Measurements from ENCODE around the gene PROK2.

PROK2 gene

DNA sequence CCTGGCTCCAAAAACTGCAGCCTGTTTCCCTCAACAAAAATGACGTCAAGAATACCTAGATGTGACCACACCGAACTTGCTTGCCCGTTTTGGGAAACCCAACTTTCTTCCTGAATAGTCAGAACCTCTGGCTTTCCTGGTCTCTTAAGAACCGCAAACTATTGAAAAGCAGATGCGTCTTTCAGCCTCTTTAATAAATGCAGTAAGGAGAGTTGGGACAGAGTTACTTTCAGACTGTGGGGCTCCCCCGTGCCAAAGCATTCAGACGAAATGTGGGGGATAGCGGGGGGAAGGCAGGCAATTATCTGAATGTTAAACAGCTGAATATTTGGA lies 1.2 kb upstream of the PROK2 start:
- DNase-seq, result no peak

DNA sequence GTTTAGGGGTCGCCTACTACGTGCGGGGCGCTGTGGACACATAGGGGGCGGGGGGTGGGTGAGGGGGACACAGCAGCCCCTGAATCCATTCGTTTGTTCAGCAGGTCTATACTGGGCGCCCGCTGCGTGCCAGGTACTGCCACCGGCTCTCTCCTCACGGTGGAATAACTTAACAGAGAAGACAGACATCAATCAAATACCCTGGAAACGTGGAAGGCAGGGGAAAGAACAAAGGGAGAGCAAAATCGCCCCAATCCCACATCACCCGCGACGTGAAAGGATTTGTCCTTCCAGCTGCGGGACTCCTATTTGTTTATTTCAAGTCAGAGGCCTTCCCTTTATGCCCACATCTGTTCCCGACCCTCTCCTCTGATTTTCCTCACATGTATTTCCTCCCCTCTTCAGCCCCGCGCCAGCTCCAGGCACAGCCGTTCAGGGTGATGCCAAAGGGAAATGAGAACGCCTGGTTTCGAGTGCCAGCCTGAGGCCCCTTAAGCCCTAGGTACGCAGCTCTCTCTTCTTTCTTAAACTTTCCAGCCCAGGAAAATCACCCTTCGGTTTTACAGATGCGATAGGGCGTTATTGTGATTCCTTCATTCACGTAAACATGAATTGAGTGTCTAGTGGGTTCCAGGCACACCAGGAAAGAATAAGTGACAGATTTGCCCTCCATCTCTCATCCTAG lies 726 bp upstream of the PROK2 start:
- DNase-seq, result no peak

DNA sequence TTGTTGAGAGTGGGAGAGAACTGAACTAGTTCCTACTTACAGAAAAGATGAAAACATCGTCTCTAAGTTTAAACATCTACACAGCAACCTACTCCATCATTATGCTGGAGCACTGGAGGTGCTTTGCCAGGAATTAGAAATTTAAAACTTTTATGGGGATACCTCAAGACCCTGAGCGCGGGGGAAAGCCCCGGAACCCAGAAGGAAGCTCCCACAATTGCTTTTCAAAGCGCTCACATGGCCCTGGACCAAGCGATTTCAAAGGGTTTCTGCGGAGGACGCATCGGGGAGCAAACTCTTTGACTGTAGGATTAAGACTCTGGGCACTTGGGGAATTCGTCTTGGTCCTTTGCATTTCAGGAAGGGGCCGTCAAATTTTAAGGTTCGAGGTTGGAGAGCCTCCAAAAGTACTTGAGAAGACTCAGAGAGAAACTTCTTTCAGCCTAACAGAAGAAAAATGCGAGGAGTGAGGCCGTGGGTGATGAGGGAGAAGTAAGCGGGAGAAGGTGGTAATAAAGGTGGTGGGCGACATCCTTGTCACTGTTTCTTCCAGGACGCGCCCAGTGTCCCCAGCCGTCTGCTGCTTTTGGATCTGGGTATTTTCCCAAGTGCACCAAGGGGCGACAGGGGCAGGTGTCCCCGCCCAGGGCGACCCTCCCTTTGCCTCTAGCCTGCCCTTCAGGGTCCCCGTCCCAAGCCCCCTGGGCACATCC lies 591 bp downstream of the PROK2 start:
- DNase-seq, result no peak

DNA sequence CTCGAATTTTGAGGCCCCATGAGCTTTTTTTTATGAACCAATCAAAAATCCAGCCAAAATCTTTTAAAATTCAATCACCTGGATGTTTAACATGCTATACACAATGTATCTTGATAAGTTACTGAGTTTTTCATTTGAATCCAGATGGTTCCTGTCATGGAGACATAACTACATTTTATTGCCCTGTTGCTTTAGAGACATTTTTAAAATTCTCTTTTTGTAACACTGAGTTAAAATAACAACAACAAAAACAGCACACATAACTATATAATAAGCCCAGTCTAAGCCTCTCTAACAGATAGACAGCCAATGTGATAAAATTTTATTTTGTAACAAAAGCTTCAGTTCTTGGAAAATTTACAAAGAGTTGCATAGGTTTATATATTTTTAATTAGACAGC lies 1.8 kb downstream of the PROK2 start:
- DNase-seq, result no peak

DNA sequence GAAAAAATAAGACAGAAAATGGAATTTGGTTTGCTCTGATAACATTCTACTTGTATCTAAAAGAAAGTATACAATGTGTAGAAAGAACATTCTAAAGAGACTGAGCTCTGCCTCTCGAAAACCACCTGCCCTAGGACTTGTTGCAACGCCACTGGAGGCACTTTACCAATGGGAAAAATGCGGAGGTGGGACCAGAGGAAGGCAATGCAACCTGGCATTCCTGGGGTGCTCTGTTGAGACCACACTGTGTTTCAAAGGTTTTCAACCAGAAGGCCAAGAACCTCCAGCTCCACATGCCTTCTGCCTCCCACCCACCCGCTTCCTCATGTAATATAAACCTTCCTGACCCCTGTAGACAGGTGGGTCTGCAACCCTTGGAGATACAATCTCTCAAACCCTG lies 4.5 kb downstream of the PROK2 start:
- no peak for DNase-seq

DNA sequence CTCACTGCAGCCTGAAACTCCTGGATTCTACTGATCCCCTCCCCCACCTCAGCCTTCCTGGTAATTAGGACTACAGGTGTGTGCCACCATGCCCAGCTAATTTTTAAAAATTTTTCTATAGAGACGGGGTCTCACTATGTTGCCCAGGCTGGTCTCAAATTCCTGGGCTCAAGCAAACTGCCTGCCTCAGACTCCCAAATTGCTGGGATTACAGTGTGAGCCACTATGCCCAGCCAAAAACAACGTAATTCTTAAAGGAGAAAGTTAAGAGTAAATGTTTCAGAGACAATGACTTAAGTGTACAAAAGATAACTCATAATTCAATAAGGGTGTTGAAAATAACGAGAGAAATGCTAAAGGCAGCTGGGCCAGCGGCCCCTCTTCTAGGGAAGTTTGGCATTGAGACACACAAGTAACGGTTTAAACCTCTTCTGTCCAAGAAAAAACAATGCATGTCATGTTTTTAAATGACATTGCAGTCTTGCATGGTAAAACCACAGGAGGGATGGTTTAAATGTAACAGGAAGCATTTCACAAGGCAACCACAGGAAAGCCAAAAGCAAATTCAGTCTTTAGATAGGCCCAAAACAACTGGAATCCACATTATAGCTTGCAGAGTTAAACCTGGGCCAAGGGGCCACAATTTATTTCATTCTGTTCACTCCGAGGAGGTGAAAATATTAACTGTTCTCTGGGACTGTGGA lies 5.1 kb downstream of the PROK2 start:
- DNase-seq, result peak; percentile 65

DNA sequence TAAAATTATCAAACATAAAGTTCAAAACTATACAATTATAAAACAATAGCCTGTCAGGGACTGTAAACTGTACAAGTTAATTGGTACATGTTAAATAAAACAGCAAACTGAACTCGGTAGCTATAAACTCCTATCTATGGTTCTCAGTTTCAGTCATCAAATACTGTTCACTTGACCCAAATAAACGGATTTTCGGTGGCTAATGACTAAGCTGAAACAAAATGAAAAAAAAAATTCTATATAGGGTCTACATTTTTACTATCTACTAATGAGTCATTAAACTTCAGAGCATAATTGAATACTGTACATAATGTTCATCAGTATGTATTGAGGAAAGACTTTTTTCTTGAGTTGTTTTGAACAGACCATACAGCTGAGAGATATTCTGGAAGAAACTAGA lies 6.6 kb downstream of the PROK2 start:
- no peak for DNase-seq

DNA sequence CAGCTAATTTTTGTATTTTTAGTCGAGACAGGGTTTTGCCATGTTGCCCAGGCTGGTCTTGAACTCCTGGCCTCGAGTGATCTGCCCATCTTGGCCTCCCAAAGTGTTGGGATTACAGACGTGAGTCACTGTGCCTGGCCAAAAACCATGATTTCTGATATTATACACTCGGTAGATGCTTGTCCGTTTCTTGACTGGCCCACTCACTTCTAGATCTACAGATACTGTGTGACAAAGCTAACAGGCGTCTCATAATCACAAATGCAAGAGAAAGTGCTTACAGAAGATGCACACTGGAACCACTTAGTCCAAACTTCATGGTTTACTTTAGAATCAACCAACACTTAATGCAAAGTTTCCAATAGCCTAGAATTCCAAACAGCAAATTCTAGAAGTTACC lies 8.4 kb downstream of the PROK2 start:
- DNase-seq, result no peak

DNA sequence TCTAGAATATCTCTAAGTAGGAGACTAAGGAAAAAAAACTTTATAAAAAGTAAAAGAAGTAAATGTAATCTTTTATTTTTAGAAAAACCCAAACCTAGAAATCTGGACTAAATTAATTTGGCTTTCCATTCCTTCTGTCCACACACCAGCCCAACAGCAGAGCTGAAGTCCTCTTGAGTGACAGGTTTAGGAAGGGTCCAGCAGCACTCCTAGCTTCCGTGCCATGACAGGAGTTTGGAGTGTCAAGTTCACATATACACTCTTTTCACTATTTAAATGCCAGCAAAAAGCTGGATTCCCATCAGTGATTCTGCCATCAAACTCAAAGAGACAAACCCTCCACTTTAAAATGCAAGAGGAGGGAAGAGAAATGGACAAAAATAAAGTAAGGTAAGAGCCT lies 13.1 kb downstream of the PROK2 start:
- DNase-seq, result no peak

DNA sequence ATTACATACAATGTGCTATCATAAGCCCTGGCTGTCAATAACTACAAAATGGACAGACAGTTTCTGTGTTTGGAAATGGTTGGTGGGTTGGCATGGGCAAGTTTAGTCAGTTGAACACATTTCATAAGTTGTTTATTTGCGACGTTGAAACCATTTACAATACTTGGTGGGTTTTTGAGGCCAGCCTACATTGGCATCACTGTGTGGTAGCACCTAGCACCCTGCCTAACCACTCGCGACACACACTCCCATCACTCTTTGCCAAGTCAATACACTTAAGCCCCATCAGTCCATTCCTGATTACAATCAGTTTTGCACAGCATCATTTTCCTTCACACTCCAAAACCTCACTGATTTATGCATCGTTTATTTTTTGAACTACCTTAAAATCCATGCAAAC lies 13.8 kb downstream of the PROK2 start:
- no peak for DNase-seq

DNA sequence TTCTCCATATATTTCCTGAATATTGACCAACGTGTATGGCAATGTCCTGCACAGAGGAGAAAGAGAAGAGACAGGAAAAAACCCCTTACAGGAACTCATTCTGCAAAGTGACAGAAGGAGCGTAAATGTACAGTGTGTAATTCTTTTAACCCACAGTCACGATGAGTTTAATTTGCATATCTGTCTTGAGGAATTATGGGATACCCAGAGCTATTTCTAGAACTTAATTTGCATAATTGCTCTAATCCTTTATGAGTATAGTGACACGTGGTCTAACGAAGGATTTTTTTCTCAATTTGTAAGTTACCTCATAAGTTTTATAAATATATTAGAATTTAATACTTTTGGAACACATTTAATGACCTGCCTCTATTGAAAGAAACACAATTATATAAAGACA lies 21.5 kb downstream of the PROK2 start:
- peak; percentile 23 for DNase-seq

DNA sequence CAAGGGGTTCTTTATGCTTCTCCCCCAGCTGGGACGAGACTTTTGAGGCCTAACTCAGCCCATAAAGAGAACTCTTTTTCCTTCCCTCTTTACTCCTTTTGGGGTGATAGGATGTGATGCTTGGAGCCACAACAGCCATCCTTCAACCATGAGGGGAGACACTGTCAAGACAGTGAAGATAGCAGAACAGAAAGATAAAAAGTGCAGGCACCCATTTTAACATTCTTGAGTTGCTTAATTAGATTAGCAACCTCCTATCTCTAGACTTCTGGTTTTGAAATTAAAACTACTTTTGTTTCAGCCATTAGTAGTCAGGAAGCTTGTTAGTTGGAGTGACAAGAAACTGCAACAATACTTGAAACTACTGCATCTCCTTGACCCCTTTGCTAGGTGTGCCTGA lies 24.8 kb downstream of the PROK2 start:
- no peak for DNase-seq

DNA sequence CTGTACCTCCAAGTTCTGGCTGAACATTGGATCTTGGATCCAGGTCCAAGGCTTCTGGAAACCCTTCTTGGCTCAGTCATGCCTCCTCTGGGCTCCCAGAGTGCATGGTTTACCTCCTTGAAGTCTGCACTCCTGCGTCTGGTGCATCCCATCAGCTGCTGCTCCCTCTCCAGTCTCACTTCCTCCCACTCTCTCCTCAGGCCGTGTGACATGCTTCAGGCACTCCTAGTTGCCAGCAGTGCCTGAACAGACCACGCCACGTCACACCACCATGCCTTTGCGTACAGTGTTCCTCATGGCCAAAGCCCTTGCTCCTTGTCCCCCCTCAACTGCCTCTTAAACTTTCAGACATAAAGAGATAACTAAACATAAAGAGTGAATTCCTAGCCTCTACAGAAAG lies 25.5 kb downstream of the PROK2 start:
- DNase-seq, result peak; percentile 71

DNA sequence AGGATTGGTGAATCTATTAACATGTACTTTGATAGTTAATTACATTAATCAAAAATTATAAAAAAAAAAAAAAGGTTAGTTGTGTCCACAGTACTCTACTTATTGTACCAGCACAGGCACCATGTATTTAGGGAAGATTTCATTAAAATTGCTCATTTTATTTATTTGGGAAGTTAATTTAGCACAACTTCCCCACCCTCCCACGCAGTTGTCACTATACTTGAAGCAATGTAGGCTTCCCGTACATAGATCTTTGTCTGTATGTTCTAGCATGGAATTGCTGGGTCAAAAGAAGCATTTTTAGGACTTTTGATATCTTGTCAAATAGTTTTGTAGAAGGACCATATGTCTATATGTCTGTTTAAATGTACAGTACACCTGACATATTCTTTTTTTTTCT lies 26.9 kb downstream of the PROK2 start:
- peak; percentile 62 for DNase-seq

DNA sequence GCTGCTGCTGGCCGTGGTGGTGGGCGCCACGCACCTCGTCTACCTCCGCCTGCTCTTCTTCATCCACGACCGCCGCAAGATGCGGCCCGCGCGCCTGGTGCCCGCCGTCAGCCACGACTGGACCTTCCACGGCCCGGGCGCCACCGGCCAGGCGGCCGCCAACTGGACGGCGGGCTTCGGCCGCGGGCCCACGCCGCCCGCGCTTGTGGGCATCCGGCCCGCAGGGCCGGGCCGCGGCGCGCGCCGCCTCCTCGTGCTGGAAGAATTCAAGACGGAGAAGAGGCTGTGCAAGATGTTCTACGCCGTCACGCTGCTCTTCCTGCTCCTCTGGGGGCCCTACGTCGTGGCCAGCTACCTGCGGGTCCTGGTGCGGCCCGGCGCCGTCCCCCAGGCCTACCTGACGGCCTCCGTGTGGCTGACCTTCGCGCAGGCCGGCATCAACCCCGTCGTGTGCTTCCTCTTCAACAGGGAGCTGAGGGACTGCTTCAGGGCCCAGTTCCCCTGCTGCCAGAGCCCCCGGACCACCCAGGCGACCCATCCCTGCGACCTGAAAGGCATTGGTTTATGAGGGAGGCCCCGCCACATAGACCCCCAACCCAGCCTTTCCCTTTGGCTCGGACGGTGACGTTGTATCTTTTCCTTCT lies 30.2 kb downstream of the PROK2 start:
- DNase-seq, result no peak

DNA sequence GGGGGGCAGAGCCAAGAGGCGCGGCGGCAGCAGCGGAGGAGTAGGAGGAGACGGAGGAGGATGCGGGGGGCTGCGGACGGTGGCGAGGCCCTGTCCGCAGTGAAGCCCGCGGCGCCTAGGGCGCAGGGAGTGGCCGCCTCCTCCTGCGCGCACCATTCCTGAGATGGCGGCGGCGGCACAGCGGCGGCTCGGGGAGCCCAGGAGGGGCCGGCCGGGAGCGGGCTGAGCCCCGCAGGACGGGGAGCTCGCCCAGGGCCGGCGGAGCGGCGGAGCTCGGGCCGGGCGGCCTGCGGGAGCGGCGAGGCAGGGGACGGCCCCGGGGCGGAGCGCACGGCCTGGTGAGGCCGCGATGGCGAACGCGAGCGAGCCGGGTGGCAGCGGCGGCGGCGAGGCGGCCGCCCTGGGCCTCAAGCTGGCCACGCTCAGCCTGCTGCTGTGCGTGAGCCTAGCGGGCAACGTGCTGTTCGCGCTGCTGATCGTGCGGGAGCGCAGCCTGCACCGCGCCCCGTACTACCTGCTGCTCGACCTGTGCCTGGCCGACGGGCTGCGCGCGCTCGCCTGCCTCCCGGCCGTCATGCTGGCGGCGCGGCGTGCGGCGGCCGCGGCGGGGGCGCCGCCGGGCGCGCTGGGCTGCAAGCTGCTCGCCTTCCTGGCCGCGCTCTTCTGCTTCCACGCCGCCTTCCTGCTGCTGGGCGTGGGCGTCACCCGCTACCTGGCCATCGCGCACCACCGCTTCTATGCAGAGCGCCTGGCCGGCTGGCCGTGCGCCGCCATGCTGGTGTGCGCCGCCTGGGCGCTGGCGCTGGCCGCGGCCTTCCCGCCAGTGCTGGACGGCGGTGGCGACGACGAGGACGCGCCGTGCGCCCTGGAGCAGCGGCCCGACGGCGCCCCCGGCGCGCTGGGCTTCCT lies 31.0 kb downstream of the PROK2 start, which contains the start of gene GPR27:
Gene GPR27, plus strand, starts transcription at position 155 of the 909 bp plus-strand sequence. Its CDS starts 195 bp downstream, at position 350.
- peak; percentile 22 for DNase-seq

DNA sequence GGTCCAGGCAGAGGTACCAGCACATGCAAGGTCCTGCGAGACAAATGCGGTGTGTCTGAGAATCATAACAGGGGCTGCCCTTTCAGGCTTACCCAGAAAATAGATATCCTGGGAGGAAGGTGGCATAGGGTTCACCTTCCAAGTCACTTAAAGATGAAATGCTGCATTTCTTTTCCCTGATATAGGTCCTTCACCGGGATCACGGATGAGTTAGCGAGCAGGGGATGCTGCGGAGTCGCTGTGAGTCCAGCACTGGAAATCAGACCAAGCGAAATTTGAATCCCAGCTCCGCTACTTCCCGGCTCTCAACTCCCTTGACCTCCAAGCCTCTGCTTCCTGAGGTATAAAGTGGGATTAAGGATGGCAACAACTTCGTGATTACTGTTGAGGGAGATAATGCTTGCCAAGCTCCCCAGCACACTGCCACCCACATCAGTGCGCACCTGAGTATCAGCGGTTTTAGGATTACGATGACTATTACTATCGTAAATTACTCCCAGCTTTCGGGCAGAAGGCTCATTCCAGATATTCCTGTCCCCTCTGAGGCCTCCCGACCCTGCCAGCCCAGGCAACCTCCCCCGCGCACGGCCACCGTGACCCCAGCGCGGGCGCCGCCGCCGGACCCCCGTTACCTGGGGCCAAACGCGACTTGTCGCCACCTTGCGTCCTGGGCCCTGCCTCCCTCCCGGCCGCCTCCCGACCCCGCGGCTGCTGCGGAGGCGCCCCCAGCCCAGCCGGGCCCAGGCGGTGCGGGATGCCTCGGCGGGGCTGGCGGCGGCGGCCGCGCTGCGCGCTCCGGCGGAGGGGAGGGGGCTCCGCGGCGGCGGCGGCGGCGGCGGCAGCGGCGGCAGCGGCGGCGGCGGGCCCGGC lies 31.9 kb downstream of the PROK2 start:
- DNase-seq, result no peak

DNA sequence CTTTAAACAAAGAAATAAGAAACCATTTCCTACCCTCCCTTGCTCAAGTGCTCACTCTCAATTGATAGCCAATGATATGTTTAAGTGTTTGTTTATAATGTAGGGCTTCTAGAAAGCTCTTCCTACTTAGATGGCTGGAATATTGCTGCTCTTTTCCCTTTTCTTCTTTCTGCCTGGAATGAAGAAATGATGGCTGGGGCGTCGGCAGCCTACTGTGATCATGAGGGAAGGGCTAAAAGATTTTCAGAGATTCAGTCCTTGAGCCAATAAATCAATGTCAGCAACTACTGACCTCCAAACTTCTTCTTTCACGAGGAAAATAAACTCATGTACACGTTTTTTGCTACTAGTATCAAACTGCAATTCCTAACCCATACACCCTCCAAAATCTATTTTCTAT lies 33.3 kb downstream of the PROK2 start:
- DNase-seq, result no peak

DNA sequence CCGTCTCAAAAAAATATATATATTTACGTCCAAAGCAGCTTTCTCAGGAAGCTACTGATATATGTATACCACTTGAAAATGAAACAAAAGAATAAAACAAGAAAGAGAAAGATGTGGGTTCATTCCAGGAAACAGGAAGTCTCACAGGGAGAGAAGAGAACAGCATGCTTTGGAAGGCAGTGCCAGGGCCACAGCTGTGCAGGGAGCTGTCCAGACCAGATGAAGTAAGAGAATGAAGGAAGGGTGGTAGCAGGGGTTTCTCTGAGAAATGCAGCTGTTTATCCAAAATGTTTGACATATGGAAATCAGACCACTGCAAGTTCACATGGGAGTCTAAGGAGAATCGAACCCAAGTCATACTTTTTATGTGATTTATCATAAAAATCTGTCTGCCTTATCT lies 40.2 kb downstream of the PROK2 start:
- DNase-seq, result no peak

DNA sequence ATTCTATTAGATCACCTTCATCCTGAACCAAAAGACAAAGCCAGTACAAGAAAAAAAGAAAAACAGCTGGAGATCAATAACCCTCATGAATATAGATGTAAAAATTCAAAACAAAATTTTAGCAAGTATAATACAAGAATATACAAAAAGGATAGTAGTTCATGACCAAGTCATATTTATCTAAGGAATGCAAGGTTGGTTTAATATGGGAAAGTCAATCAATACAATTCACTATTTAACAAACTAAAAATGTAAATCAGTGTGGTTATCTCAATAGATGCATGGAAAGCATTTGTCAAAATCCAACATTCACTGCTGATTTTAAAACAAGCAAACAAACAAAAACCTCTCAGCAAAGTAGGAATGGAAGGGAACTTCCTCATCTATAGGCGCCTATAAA lies 42.3 kb downstream of the PROK2 start:
- no peak for DNase-seq

DNA sequence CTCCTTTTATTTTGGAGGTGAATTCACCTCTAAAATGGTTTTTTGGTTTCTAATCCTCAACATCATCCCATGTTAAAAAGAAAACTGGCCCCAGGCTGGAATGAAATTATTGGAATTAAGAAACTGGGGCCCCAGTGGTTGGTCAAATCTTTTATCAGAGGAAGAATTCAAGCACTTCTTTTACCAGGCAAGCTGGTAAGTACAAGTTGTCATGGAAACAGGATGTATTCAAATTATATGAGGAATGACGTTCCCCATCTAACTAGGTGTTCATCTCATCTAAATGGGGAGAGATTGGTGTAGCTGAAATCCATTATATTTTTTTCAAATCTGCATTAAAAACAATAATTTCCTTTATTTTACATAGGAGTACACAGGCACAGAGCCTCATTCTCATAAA lies 50.1 kb downstream of the PROK2 start:
- DNase-seq, result no peak

DNA sequence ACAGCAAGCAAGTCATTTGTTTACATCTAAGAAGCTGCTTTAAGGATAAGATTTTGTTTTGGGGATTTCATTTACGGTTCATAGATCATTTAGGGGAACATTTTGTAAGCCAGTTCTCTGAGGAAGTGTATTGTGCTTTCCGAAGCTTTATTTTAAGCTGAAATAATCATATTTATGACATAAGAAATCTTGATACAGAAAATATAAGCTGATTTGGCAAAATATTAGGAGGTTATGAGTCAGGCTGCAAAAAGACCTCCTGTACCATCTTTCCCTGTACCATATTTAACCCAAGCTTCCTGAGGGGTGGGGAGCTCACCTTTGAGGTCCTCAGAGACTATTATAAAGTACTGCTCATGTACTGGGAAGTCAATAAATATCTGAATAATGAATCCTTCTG lies 51.6 kb downstream of the PROK2 start:
- DNase-seq, result no peak
